ENCODE data around the gene MAPK1IP1L.

- TF ChIP-seq CTCF (IDR thresholded peaks at IDR 0.05; ENCODE audit: low read depth, low read length) (no peak), EZH2phosphoT487 (IDR thresholded peaks at IDR 0.05; ENCODE audit: low read depth) (no peak)
Observed at GRCh38 chr14:55028066-55028465, 23.4 kb upstream of the MAPK1IP1L start.

All from OCI-LY3 (cell line).